ENCODE results near the gene CMSS1.

CMSS1 gene
- long read RNA-seq, donor 1, partial matches to known transcripts = 25 of 25 reads
- long read RNA-seq, donor 1, other reads (novel, unspliced or antisense) = 0 of 25 reads
- long read RNA-seq, donor 2, partial matches to known transcripts = 15 of 16 reads
- long read RNA-seq, donor 2, other reads (novel, unspliced or antisense) = 0 of 16 reads
- long read RNA-seq, donor 3, partial matches to known transcripts = 6 of 6 reads
- long read RNA-seq, donor 3, other reads (novel, unspliced or antisense) = 0 of 6 reads
- long read RNA-seq, donor 4, partial matches to known transcripts = 19 of 20 reads
- long read RNA-seq, donor 4, other reads (novel, unspliced or antisense) = 0 of 20 reads
- long read RNA-seq, donor 5, partial matches to known transcripts = 18 of 18 reads
- long read RNA-seq, donor 5, other reads (novel, unspliced or antisense) = 0 of 18 reads
- long read RNA-seq, donor 6, partial matches to known transcripts = 13 of 14 reads
- long read RNA-seq, donor 6, other reads (novel, unspliced or antisense) = 0 of 14 reads
- long read RNA-seq, donor 7, partial matches to known transcripts = 54 of 54 reads
- long read RNA-seq, donor 7, other reads (novel, unspliced or antisense) = 0 of 54 reads
- long read RNA-seq, donor 8, partial matches to known transcripts = 25 of 26 reads
- long read RNA-seq, donor 8, other reads (novel, unspliced or antisense) = 0 of 26 reads

GRCh38 chr3:99817437-99818240 lies at the start of gene CMSS1:
Gene CMSS1 (plus strand): TSS chr3:99817862.
- DNase-seq = peak; percentile 99

DNA sequence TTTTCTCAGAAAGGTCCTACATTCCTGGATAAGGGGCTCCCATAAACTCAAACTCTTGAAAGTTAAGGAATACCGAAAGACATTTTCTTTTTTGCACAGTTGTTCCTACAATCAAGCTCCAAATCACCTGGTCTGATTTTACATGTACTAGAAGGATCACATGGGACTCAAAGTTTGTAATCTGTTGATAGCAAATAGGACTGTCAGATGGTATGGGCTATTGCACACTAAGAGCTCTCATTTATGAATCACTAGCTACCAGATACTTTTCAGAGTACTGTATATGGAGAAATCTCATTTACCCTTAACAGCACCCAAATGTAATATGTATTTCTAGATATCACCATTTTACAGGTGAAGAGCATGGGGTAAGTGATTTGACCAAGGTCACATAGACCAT lies 49.5 kb upstream of the CMSS1 start:
- DNase-seq = no peak

DNA sequence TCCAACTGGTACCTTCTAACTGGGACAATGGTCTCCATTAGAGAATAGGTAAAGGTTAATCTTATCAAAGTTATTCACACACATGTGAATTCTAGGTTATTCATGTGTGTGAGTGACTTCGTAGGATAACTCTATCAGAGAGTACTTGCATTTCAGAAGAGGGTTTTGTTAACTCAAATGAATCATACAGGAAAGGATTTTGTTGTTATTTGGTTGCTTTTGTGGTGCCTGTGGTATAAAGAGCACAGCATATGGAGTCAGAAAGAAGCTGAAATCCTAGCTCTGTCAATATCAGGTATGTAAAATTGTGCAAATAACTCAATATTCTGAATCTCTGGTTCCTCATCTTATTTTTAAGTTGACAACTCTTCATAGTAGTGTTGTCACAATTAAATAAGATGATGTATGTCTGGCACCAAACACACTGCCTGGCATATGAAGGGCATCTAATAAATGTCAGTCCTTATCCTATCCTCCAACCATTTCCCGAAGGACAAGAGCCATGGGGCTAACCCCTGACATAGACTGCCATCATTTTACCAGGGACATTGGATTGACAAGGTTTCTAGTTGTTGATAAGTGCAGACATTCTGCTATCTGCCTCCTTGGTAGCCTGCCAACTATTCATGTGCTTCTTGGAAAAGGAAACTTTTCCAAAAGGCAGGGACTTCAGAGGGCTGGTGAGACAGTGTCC lies 48.7 kb upstream of the CMSS1 start:
- no peak for DNase-seq

DNA sequence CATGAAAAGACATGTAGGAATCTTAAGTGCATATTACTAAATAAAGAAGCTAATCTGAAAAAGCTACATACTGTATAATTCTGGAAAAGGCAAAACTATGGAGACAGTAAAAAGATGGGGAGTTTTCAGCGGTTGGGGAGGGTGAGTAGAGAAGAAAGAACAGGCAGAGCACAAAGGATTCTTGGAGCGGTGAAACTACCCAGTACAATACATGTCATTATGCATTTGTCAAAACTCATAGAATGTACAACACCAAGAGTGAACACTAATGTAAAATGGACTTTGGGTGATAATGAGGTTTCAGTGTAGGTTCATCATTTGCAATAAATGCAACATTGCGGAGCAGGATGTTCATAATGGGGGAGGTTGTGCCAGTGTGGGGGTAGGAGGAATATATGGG lies 45.5 kb upstream of the CMSS1 start:
- no peak for DNase-seq

- no peak for DNase-seq
Observed at GRCh38 chr3:99772671-99773070, 45.0 kb upstream of the CMSS1 start.

GRCh38 chr3:99774467-99774866 lies 43.2 kb upstream of the CMSS1 start:
- DNase-seq = no peak

DNA sequence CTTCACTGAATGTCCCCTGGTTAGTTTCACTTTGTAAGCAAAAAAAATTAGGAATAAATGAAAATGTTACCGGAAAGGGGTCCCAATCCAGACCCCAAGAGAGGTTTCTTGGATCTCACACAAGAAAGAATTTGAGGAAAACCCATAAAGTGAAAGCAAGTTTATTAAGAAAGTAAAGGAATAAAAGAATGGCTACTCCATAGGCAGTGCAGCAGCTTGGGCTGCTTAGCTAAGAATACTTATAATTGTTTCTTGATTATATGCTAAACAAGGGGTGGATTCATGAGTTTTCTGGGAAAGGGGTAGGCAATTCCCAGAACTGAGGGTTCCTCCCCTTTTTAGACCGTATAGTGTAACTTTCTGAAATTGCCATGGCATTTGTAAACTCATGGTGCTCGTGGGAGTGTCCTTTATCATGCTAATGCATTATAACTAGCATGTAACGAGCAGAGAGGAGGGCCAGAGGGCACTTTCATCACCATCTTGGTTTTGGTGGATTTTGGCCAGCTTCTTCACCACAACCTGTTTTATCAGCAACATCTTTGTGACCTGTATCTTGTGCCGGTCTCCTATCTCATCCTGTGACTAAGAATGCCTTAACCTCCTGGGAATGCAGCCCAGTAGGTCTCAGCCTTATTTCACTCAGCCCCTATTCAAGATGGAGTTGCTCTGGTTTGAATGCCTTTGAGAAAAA lies 41.0 kb upstream of the CMSS1 start:
- no peak for DNase-seq

- DNase-seq = no peak
Observed at GRCh38 chr3:99777210-99777549, 40.5 kb upstream of the CMSS1 start.

DNA sequence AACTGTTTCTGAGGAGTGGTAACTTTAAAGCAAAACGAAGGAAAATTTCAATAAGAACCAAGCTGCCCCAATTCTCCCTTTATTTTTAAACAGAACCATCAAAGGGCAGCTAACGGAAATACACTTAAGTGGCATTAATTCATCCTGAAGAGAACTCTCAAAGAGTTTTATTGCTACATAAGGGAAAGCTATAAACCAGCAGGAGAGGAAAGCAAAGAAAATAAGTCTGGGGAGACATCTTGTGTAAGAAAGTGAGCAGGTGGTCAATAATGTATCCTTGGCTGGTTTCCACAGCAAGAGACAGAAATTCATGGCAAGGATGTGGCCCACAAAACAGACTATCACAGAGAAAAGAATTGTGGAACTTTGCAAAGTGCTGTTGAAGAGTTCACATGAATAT lies 40.0 kb upstream of the CMSS1 start:
- no peak for DNase-seq

DNA sequence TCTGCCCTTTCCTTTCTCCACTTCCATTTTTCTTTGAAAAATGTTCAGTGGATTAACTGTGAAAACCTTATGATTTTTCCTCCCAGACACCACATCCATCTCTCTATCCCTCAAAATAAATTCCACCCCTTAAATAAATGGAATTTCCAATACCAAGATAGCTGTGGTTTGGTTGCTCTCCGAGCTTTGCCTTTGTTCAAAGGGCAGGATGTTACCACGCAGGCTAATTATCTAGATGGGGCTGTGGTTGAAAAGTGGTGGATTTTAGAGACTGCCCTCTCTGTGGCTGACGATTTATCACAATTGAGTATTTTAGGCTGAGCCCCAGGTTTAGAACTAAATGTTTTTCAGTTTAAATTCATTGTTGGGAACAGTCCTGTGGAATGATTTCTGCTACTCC lies 36.9 kb upstream of the CMSS1 start:
- no peak for DNase-seq

GRCh38 chr3:99781761-99782160 lies 35.9 kb upstream of the CMSS1 start:
- DNase-seq = no peak

- DNase-seq = no peak
Observed at GRCh38 chr3:99783011-99783573, 34.6 kb upstream of the CMSS1 start.

- peak; percentile 8 for DNase-seq
Observed at GRCh38 chr3:99789011-99789721, 28.5 kb upstream of the CMSS1 start.

DNA sequence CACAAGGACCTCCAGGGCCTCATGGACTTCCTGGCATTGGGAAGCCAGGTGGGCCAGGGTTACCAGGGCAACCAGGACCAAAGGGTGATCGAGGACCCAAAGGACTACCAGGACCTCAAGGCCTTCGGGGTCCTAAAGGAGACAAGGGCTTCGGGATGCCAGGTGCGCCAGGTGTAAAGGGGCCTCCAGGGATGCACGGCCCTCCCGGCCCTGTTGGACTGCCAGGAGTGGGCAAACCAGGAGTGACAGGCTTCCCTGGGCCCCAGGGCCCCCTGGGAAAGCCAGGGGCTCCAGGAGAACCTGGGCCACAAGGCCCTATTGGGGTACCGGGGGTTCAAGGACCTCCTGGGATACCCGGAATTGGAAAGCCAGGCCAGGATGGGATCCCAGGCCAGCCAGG lies 23.2 kb upstream of the CMSS1 start:
- DNase-seq = no peak

- DNase-seq = no peak
Observed at GRCh38 chr3:99795573-99795972, 22.1 kb upstream of the CMSS1 start.

DNA sequence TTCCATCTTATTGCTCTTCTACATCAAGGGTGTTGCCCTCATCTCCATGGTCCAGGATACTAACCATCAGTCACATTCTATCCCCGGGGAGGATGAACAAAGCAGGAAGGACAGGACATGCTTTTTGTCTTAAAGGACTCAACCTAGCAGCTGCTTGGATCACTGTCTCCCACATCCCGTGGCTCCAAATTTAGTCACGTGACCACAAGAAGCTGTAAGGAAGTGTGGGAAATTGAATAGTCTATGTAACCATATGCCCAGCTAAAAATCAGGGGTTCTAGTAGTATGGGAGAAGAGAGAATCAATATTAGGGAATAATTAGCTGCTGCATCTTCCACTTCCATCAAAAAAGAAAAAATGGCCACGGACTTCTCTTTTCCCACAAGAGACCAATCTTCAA lies 18.2 kb upstream of the CMSS1 start:
- no peak for DNase-seq

GRCh38 chr3:99803297-99803696 lies 14.4 kb upstream of the CMSS1 start:
- DNase-seq = no peak

DNA sequence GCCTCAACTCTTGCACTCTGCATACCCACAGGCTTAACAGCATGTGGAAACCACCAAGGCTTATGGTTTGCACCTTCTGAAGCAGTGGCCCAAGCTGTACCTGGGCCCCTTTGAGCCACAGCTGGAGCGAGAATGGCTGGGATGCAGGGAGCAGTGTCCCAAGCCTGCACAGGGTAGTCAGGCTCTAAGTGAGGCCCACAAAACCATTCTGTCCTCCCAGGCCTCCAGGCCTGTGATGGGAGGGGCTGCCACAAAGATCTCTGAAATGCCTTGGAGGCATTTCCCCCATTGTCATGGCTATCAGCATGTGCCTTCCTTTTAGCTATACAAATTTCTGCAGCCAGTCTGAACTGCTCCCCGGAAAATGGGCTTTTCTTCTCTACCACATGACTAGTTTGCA lies 12.5 kb upstream of the CMSS1 start:
- no peak for DNase-seq

DNA sequence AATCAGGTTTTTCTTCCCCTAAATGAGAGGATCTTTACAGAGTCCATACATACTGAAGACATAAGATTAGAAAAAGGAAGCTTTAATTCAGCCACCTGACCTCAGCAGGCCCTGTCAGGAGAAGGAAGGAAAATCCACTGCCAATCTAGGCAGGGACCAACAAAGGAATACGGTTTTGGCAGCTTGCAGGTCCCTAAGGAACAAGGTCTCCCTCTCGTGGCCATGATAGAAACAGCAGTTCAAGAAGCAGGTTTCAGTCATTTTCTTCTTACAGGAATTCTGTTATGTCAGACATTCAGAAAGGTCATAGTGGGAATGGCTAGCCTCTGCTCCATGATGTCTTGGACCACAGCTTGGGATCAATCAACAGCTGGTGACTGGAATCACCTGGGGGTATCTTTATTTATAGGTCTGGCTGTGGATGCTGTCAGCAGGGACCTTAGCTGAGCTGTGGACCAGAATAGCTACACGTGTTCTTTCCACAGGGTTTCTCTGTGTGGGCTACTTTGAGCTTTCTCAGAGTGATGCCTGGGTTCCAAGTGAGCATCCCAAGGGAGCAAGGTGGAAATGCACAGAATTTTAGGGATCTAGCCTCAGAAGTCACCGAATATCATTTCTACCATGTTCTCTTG lies 9.4 kb upstream of the CMSS1 start:
- peak; percentile 30 for DNase-seq

GRCh38 chr3:99809565-99809964 lies 8.1 kb upstream of the CMSS1 start:
- no peak for DNase-seq

DNA sequence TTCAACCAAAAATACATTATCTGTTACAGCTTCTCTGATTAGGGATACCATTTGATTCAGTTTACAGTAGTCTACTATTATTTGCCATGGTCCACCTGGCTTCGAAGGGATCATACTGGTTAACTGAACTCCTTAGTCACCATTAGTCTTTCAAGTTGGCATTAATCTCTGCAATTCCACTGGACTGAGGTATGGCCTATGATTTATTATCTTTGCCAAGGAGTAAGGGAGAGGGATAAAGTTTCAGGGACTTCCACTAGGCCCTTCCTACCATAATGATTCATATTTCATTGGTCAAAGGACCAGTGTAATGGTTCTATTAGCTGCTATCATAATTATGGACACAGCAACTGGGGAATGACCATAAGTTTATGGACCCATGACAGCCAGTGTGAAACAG lies 7.3 kb upstream of the CMSS1 start:
- no peak for DNase-seq
